ENCODE data around the gene TRIAP1. TPM values are rescaled to one million over a fixed set of nuclear protein-coding genes. Genes with fewer than 3 reads are reported as not detected.

Gene TRIAP1
- total RNA-seq, 2 donors from 2014 or later, result 15.7 to 21.9 TPM

DNA sequence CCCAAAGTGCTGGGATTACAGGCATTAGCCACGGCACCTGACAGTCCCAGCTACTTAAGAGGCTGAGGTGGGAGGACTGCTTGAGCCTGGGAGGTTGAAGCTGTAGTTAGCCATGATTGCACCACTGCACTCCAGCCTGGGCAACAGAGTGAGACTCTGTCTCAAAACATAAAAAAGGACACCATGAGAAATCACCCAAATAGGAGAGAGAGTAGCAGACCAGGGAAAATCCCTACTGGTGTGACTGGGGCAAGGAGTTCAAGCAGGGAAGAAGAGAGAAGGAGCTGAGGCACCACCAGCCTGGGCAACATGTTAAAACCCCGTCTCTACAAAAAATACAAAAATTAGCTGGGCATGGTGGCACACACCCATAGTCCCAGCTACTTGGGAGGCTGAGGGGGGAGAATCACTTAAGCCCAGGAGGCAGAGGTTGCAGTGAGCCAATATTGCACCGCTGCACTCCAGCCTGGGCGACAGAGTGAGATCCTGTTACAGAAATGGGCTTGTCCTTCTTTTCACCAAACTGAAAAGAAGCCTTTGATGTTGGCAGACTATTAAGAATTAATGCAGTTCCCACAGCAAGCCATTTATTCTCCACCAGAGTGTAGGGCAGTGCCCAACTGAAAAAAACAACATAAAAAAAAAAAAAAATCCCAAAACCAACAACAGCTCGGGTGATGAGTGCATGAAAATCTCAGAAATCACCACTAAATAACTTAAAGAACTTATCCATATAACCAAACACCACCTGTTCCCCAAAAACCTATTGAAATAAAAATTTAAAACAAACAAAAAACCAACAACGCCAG lies 27.8 kb upstream of the TRIAP1 start:
- no peaks in the 10 kb centered on the region for H3K36me3 ChIP-seq
- no peak for TF ChIP-seq POLR2A (IDR thresholded peaks at IDR 0.05)
- TF ChIP-seq, protein P1, sequence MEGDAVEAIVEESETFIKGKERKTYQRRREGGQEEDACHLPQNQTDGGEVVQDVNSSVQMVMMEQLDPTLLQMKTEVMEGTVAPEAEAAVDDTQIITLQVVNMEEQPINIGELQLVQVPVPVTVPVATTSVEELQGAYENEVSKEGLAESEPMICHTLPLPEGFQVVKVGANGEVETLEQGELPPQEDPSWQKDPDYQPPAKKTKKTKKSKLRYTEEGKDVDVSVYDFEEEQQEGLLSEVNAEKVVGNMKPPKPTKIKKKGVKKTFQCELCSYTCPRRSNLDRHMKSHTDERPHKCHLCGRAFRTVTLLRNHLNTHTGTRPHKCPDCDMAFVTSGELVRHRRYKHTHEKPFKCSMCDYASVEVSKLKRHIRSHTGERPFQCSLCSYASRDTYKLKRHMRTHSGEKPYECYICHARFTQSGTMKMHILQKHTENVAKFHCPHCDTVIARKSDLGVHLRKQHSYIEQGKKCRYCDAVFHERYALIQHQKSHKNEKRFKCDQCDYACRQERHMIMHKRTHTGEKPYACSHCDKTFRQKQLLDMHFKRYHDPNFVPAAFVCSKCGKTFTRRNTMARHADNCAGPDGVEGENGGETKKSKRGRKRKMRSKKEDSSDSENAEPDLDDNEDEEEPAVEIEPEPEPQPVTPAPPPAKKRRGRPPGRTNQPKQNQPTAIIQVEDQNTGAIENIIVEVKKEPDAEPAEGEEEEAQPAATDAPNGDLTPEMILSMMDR (IDR thresholded peaks at IDR 0.05), result no peak
- no peak for TF ChIP-seq POLR2AphosphoS5 (IDR thresholded peaks at IDR 0.05)
- 45% methylated on average over 6 of the region's 6 CpGs for WGBS
- intact Hi-C loops (cut with DNase I), result no loop called here
- peak overlapping the region; percentile 49 to 65 for H3K27ac ChIP-seq
- no peaks in the 10 kb centered on the region for H3K9me3 ChIP-seq
- H3K4me3 ChIP-seq, result no peak overlapping the region
- no peak for DNase-seq (ENCODE audit: low spot score)
- H3K4me1 ChIP-seq (replicated peaks), result peaks cover 5% of the 10 kb centered on the region
- no peaks in the 10 kb centered on the region for H3K27me3 ChIP-seq (replicated peaks; ENCODE audit: insufficient read depth)

DNA sequence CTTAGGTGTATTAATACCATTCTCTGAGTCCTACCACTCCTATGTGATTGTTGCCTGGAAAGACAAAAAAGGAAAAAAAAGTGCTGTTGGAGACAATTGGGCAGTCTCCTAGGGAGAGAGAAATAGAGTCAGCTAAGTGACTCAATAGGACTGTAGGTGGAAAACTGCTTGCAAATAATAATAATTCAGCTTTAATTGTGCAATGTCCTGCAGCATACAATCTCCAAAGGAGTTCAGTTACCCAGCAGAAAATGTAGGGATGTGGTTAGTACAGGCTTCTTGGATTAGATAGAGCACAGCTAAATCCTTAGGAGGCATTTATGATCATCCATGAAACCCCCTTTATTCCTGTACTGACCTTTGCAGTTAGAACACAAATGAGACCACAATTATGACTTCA lies 26.3 kb upstream of the TRIAP1 start:
- intact Hi-C loops (cut with DNase I), result no loop called here
- no peaks in the 10 kb centered on the region for H3K36me3 ChIP-seq
- no peak overlapping the region for H3K4me3 ChIP-seq
- H3K27ac ChIP-seq, result no peak overlapping the region
- no peak for DNase-seq (ENCODE audit: low spot score)
- TF ChIP-seq POLR2AphosphoS5 (IDR thresholded peaks at IDR 0.05) (no peak), POLR2A (IDR thresholded peaks at IDR 0.05) (no peak)
- TF ChIP-seq, protein P1 (IDR thresholded peaks at IDR 0.05), result no peak
- H3K27me3 ChIP-seq (replicated peaks; ENCODE audit: insufficient read depth), result no peaks in the 10 kb centered on the region
- no peaks in the 10 kb centered on the region for H3K9me3 ChIP-seq
- peaks cover 5% of the 10 kb centered on the region for H3K4me1 ChIP-seq (replicated peaks)

DNA sequence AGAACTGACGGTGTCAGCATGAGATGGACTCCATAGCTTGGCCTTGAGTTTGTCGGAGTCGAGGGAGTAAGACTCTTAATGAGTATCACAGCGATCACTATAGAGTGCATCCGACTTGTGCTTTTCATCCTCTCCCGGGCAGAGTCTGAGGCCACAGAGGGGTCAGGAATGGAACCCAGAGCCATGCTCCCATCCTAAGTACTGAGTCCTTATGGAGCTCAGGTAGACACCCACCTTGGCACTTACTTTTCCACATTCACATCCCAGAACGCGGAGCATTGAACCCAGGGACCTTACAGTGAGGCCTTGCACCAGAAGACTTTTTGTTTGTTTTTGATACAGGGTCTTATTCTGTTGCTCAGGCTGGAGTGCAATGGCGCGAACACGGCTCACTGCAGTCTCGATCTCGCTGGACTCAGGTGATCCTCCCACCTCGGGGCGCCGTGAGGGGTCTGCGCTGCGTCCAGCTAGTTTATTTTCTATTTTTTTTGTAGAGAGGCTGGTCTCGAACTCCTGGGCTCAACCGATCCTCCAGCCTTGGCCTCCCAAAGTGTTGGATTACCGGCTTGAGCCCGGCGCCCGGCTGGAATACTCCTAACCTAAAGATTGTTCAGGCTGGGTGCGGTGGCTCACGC lies 24.1 kb upstream of the TRIAP1 start:
- Histone ChIP-seq H3K27ac (peak overlapping the region; percentile 86 to 92), H3K9me3 (no peaks in the 10 kb centered on the region), H3K36me3 (no peaks in the 10 kb centered on the region), H3K4me3 (peak overlapping the region; percentile 84 to 92), H3K27me3 (replicated peaks; ENCODE audit: insufficient read depth) (no peaks in the 10 kb centered on the region), H3K4me1 (replicated peaks) (peaks cover 5% of the 10 kb centered on the region)
- TF ChIP-seq, protein P1 (IDR thresholded peaks at IDR 0.05), result no peak
- TF ChIP-seq POLR2AphosphoS5 (IDR thresholded peaks at IDR 0.05), result no peak
- DNase-seq (ENCODE audit: low spot score), result no peak
- 64% methylated on average over 26 of the region's 26 CpGs for WGBS
- intact Hi-C loops (cut with DNase I), result no loop called here

DNA sequence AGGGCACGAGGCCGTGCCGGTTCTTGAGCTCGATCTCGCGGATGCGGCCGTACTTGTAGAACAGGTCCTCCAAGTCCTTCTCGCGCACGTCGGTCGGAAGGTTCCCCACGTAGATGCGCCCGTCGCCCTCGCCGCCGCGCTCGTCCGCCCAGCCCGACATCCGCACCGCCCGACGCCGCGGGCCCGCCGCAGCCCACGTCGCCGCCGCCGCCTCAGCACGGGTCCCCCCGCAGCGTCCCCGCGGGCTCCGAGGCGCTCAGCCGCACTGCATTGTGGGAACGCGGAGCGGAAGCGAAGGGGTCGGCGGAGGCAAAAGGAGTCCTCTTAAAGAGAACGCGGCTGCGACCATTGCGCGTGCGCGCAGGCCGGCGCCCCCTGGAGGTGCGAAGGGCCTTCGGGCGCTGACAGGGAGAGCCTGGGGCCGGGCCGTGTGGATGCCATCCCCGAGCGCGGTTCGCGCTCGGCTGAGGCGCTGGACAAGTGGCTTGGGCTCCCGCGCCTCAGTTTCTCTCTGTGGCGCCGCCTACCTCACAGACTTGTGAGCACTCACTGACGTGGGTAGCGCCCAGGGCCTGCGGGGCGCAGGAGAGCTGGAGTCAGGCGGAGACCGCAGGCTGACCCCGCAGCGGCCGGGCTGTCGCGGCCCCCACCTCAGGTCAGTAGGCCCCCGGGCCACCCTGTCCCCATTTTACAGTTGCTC lies 23.4 kb upstream of the TRIAP1 start, which contains the start of gene SRSF9:
Gene SRSF9 (minus strand): TSS at position 299 of the 700 bp plus-strand sequence. CDS start 139 bp downstream, at position 160.
- WGBS, result under 1% methylated on average over 88 of the region's 88 CpGs
- peak within 1 kb of the TSS; percentile 84 to 92 for H3K4me3 ChIP-seq
- TF ChIP-seq POLR2AphosphoS5 (IDR thresholded peaks at IDR 0.05) (peak; percentile 91), POLR2A (IDR thresholded peaks at IDR 0.05) (peak; percentile 76)
- TF ChIP-seq, protein P1 (IDR thresholded peaks at IDR 0.05), result peak; percentile 81 to 95 (median 92)
- intact Hi-C loops (cut with DNase I), result no loop called here
- H3K36me3 ChIP-seq, result peaks cover 0 to 3% of the 10 kb centered on the region in 2 donors
- H3K27ac ChIP-seq, result peak within 1 kb of the TSS; percentile 86 to 92
- DNase-seq (ENCODE audit: low spot score), result peak; percentile 93
- H3K4me1 ChIP-seq (replicated peaks), result peaks cover 5% of the 10 kb centered on the region
- no peaks in the 10 kb centered on the region for H3K9me3 ChIP-seq
- no peaks in the 10 kb centered on the region for H3K27me3 ChIP-seq (replicated peaks; ENCODE audit: insufficient read depth)
